Hepatocyte (in vitro differentiated cells): ENCODE results near the gene PARP4.

Experiments
- CTCF ChIP-seq: fragments of 200-600 bp; sonication (generic); IDR thresholded peaks from 2 replicates; pipeline ENCODE4 v1.5.1; 2016; ENCODE audit warnings: antibody characterized with exemption, mild to moderate bottlenecking; ENCODE audit not compliant: poor library complexity
- EZH2 ChIP-seq: fragments of 200-600 bp; sonication (generic); IDR thresholded peaks from 2 replicates; pipeline ENCODE4 v1.6.1; 2016; ENCODE audit warnings: antibody characterized with exemption, mild to moderate bottlenecking, borderline replicate concordance

- TF ChIP-seq CTCF (no peak), EZH2 (no peak)
These were observed 7.3 kb downstream of the PARP4 start for GRCh38 chr13:24505256-24505655.
